Mesothelial cell of epicardium (in vitro differentiated cells): Measurements from ENCODE around the gene PABPC4L. TPM values are rescaled to one million over a fixed set of nuclear protein-coding genes. Genes with fewer than 3 reads are reported as not detected.
"Not testable (repeated sequence)": the region's sequence is repeated elsewhere in the genome, so short reads cannot be mapped to it uniquely, and the experiment has no call there.

Experiments used
- DNase-seq, 2 experiments: peaks; one replicate each; pipeline ENCODE4 v3.0.0; 2021; ENCODE audit warnings: low spot score in 2 of 2; ENCODE audit not compliant: unreplicated experiment in 2 of 2
- H3K27ac Mint-ChIP-seq: 2 replicates; pipeline ENCODE4 v1.8.0; 2021; ENCODE audit warnings: mixed read lengths
- H3K27me3 Mint-ChIP-seq: 2 replicates; pipeline ENCODE4 v1.8.0; 2021; ENCODE audit warnings: low read depth, mixed read lengths
- H3K36me3 Mint-ChIP-seq: 2 replicates; pipeline ENCODE4 v1.8.0; 2021; ENCODE audit warnings: mixed read lengths
- H3K4me1 Mint-ChIP-seq: 2 replicates; pipeline ENCODE4 v1.8.0; 2021; ENCODE audit warnings: mixed read lengths
- H3K4me3 Mint-ChIP-seq: 2 replicates; pipeline ENCODE4 v1.8.0; 2021; ENCODE audit warnings: mild to moderate bottlenecking, moderate library complexity, mixed read lengths
- H3K9me3 Mint-ChIP-seq: 2 replicates; pipeline ENCODE4 v1.8.0; 2021; ENCODE audit warnings: mixed read lengths
- CTCF ChIP-seq: fragments of 200-600 bp; sonication (generic); IDR thresholded peaks from one replicate; pipeline ENCODE4 v1.5.0; 2021; ENCODE audit warnings: antibody characterized with exemption; ENCODE audit not compliant: unreplicated experiment
- total RNA-seq: library from RNA; stranded (reverse); gene quantifications from 3 replicates; pipeline ENCODE4 v1.2.1, GENCODE V29; 2021

The PABPC4L gene
- total RNA-seq, 1 donor from 2014 or later = 15.0 TPM

- no peak overlapping the region for H3K4me3 Mint-ChIP-seq
- peaks cover 21% of the 10 kb centered on the region for H3K4me1 Mint-ChIP-seq
- TF ChIP-seq CTCF = no peak
- peaks cover 12% of the 10 kb centered on the region for H3K9me3 Mint-ChIP-seq
- H3K27me3 Mint-ChIP-seq = no peaks in the 10 kb centered on the region
- no peak for DNase-seq
- H3K36me3 Mint-ChIP-seq = peaks cover 5% of the 10 kb centered on the region
- H3K27ac Mint-ChIP-seq = peak overlapping the region; percentile 82
Measured at GRCh38 chr4:134215620-134216344, 14.2 kb upstream of the PABPC4L start.

- H3K36me3 Mint-ChIP-seq = peaks cover 13% of the 10 kb centered on the region
- not testable (repeated sequence) for H3K27me3 Mint-ChIP-seq, DNase-seq, H3K4me3 Mint-ChIP-seq, H3K27ac Mint-ChIP-seq, H3K4me1 Mint-ChIP-seq
- peaks cover 18% of the 10 kb centered on the region for H3K9me3 Mint-ChIP-seq
Measured at GRCh38 chr4:134207955-134208354, 6.4 kb upstream of the PABPC4L start.

GRCh38 chr4:134202166-134202956, 772 bp upstream of the PABPC4L start:
- no peak for TF ChIP-seq CTCF
- peak overlapping the region; percentile 54 for H3K27ac Mint-ChIP-seq
- peak overlapping the region; percentile 72 for H3K4me3 Mint-ChIP-seq
- H3K9me3 Mint-ChIP-seq = peaks cover 10% of the 10 kb centered on the region
- peaks cover 29% of the 10 kb centered on the region for H3K4me1 Mint-ChIP-seq
- H3K27me3 Mint-ChIP-seq = no peaks in the 10 kb centered on the region
- peaks cover 12% of the 10 kb centered on the region for H3K36me3 Mint-ChIP-seq
- no peak for DNase-seq

- H3K4me1 Mint-ChIP-seq = peaks cover 33% of the 10 kb centered on the region
- no peaks in the 10 kb centered on the region for H3K9me3 Mint-ChIP-seq
- H3K27ac Mint-ChIP-seq = peak overlapping the region; percentile 92
- H3K36me3 Mint-ChIP-seq = peaks cover 7% of the 10 kb centered on the region
- no peaks in the 10 kb centered on the region for H3K27me3 Mint-ChIP-seq
- TF ChIP-seq CTCF = no peak
- DNase-seq = no peak
- H3K4me3 Mint-ChIP-seq = peak overlapping the region; percentile 72
Measured at GRCh38 chr4:134200811-134201215, 776 bp downstream of the PABPC4L start.

- Mint-ChIP-seq H3K27me3 (no peaks in the 10 kb centered on the region), H3K27ac (peak overlapping the region; percentile 6), H3K9me3 (peaks cover 38% of the 10 kb centered on the region), H3K36me3 (peaks cover 27% of the 10 kb centered on the region), H3K4me3 (no peak overlapping the region), H3K4me1 (peaks cover 10% of the 10 kb centered on the region)
- DNase-seq = no peak
- TF ChIP-seq CTCF = no peak
Measured at GRCh38 chr4:134189949-134190348, 11.6 kb downstream of the PABPC4L start.

GRCh38 chr4:134189480-134189879, 12.1 kb downstream of the PABPC4L start:
- H3K27me3 Mint-ChIP-seq = no peaks in the 10 kb centered on the region
- no peak overlapping the region for H3K4me3 Mint-ChIP-seq
- no peak for DNase-seq
- H3K27ac Mint-ChIP-seq = peak overlapping the region; percentile 6
- peaks cover 8% of the 10 kb centered on the region for H3K4me1 Mint-ChIP-seq
- H3K9me3 Mint-ChIP-seq = peaks cover 40% of the 10 kb centered on the region
- TF ChIP-seq CTCF = no peak
- peaks cover 28% of the 10 kb centered on the region for H3K36me3 Mint-ChIP-seq
